VCaP (cell line): Measurements from ENCODE around the gene CBL.

Experiments
- H3K27ac ChIP-seq: fragments of 450-650 bp; 2 replicates; pipeline ENCODE4 v1.5.1; 2017
- TF ChIP-seq, protein P1 (sequence below): fragments of 450-650 bp; conservative IDR thresholded peaks from 2 replicates; pipeline ENCODE4 v1.5.1; 2017; ENCODE audit warnings: mild to moderate bottlenecking, moderate library complexity

CBL gene

DNA sequence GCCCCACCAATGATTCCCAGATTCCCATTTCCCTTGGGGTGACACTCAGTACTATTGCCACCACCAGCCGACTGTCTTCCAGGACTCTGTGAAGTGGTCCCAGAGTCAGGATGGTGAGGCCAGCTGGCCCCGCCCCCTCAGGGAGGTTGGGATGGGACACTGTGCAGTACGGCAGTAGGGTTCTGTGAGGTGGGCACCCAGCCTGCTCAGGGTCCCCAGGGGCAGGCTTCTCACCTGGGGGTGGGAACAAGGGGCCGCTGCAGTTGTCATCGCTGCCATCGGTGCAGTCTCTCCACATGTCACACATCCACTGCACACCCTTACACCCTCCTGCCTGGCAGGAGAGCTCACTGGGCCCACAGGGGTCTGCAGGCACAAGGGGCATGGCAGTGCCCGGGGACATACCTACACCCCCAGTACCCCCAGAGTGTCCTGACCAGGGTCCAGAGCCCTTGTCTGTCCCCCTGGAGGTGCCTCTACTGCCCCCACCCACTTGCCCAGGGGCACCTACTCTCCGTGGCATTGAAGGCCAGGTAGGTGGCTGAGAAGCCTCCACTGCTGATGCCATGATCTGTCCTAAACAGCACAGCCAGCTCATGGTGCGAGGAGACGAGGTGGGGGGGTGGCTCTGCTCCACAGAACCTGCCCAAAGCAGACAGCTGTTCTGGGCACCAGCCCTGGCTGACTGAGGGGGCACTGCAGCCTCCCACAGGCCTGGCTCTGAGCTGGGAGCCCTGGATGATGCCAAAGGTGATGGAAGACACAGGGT lies 136.4 kb downstream of the CBL start:
- no peak overlapping the region for H3K27ac ChIP-seq
- TF ChIP-seq, protein P1, sequence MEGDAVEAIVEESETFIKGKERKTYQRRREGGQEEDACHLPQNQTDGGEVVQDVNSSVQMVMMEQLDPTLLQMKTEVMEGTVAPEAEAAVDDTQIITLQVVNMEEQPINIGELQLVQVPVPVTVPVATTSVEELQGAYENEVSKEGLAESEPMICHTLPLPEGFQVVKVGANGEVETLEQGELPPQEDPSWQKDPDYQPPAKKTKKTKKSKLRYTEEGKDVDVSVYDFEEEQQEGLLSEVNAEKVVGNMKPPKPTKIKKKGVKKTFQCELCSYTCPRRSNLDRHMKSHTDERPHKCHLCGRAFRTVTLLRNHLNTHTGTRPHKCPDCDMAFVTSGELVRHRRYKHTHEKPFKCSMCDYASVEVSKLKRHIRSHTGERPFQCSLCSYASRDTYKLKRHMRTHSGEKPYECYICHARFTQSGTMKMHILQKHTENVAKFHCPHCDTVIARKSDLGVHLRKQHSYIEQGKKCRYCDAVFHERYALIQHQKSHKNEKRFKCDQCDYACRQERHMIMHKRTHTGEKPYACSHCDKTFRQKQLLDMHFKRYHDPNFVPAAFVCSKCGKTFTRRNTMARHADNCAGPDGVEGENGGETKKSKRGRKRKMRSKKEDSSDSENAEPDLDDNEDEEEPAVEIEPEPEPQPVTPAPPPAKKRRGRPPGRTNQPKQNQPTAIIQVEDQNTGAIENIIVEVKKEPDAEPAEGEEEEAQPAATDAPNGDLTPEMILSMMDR, result no peak

DNA sequence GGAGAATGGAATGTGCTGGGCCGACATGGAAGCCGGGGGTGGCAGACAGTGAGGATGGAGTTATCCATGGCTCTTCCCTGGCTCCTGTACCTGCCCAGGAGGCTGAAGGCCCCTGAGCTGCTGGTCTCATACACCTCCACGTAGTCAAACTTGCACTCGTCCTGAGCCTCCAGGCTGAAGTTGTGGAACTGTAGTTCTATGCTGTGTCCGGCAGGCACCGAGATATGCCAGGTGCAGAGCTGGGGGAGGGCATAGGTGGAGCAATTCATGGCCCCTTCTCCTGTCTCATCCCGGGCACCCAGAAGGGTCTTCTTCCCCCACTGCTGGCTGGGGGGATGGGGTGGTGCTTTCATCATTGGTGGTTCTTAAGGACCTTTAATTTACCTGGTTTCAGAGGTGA lies 137.6 kb downstream of the CBL start:
- H3K27ac ChIP-seq, result no peak overlapping the region
- TF ChIP-seq, protein P1, result no peak

DNA sequence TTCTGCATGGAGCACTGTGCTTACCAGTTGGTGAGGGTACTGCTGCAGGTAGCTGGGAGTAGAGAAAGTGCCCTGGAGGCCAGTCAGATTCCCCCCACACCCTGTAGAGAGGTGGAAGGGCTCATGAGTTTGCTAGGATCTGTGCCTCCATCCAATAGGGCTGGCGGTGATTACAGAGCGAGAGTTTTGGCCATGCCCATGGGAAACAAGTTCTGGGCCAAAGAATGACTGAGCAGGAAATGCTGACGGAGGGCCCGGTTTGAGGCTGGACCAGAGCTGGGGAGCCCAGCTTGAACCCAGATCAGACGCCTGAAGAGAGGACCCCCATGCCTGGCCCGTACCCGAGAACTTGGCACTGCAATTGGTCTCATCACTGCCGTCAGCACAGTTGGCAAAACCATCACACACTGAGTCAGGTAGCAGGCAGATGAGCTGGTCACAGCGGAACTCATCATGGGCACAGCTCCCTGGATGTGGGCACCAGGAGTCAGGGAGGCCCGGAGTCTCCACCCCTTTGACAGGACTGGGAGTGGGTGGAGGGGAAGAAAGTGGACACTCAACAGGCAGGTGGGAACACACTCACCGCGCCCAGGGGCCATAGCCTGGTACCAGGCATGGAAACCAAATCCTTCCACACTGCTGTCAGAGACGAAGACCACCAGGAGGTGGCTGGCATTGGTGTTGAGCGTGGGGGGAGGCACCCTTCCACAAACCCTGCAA lies 138.3 kb downstream of the CBL start:
- H3K27ac ChIP-seq, result no peak overlapping the region
- TF ChIP-seq, protein P1, result no peak

DNA sequence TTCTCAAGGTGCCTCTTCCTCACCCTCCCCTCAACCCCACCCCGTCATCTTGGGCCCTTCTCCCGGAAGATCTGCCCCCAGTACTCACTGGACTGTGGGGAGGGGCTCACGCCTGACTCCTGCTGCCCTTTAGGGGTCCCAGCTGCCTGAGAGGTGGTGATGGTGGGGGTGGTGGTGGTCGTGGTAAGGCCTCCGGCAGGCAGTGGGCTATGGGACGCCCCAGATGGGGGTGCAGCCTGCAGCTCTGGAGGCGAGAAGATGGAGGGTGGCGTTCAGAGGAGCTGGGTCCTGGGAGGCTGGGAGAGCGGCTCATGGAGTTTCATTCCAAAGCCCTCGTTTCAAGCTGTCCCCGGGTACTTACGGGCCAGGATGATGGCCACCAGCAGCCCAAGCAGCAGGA lies 139.5 kb downstream of the CBL start:
- TF ChIP-seq, protein P1, result no peak
- no peak overlapping the region for H3K27ac ChIP-seq

DNA sequence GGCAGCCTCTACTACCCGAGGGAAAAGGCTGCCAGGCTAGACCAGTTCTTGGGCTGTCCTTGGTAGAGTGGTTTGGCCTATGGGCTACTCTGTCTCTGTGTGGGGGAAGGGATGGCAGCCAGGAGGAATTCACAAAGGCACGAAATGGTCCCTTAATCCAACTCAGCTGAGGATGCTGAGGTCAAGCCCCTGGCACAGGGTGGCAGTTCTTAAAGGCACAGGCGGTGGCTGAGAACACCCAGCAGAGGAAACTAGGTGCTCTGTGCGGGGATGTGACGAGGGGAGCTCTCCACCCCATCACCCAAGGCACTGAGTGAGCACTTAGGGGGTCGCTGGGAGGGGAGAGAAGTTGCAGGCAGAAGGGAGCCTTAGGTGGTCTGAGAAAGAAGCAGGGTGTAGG lies 140.5 kb downstream of the CBL start, which contains the start of gene MFRP:
TSS of gene MFRP (minus strand) at position 101 of the 400 bp plus-strand sequence. CDS start 192 bp downstream, outside the sequence.
- no peak within 1 kb of the TSS for H3K27ac ChIP-seq

DNA sequence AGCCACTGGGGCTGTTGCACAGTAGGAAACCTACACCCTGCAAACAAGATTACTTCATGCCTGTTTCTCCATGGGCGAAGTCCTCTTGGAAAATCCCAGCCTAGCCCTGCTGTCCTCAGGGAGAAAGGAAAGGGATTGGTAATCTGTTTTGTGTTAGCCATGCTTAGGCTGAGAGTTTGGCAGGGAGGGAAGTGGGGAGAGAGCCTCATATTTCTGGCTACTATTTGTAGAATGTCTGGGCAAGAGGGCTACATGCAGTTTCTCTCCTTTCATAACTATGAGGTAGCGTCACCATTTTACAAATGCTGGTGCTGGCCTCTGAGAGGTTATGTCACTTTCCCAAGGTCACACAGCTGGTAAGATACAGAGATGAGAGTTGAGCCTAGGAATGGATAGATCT lies 141.1 kb downstream of the CBL start:
- H3K27ac ChIP-seq, result no peak overlapping the region
- TF ChIP-seq, protein P1, result no peak

More for the DNA sequence above, 140.5 kb downstream of the CBL start, which contains the start of gene MFRP:
- TF ChIP-seq, protein P1, result no peak

DNA sequence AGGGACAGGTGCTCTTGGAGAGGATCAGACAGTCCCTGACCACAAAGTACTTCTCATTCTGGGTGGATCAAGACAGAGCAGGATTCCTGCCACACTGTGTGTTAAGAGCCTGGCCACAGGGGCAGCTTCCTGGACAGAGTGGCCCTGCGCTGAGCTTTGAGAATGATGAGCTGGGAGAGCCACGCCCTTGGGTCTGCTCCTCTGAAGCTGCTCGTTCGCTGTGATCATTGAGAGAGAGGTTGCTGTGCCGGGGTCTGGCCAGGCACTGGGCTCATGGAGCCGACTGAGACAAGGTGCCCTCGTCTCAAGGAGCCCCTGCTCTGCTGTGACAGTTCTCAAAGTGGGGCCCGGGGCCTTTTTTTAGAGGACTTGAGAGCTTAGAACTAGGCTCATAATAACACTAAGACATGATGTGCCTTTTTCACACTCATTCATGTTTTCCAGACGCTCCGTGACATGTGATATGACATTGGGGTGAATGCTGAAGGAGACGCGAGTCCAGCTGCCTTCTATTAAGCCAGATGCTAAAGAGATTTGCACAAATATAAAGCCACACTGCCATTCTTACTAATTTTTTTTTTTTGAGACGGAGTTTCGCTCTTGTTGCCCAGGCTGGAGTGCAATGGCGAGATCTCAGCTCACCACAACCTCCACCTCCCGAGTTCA lies 141.9 kb downstream of the CBL start:
- TF ChIP-seq, protein P1, result no peak
- H3K27ac ChIP-seq, result no peak overlapping the region
